GM06990 (cell line): ENCODE results near the gene MESD.
A peak's percentile ranks its signal among the peaks of the same experiment; 100 is the strongest.

Experiments used
- DNase-seq: peaks from one replicate; pipeline ENCODE4 v3.0.0-alpha.2; 2011; ENCODE audit not compliant: insufficient read length; ENCODE audit errors: extremely low read depth
- H3K27me3 ChIP-seq: replicated peaks from 2 replicates; pipeline ENCODE4 v1.6.0; 2011; ENCODE audit warnings: low read length; ENCODE audit not compliant: control insufficient read depth, insufficient read depth
- H3K36me3 ChIP-seq: 2 replicates; pipeline ENCODE4 v1.5.1; 2011; ENCODE audit warnings: low read length; ENCODE audit not compliant: control insufficient read depth, insufficient read depth
- H3K4me3 ChIP-seq: replicated peaks from 2 replicates; pipeline ENCODE4 v1.5.1; 2011; ENCODE audit warnings: low read depth, mild to moderate bottlenecking, control low read depth, low read length
- CTCF ChIP-seq: IDR thresholded peaks from 2 replicates; pipeline ENCODE4 v1.5.1; 2011; ENCODE audit warnings: low read length, control low read depth, mild to moderate bottlenecking, inconsistent platforms; ENCODE audit not compliant: insufficient read depth, poor library complexity, severe bottlenecking

The MESD gene

GRCh38 chr15:81000144-81000623 lies 10.6 kb upstream of the MESD start:
- peak overlapping the region; percentile 69 for H3K4me3 ChIP-seq
- TF ChIP-seq CTCF: no peak
- DNase-seq: no peak
- H3K27me3 ChIP-seq: no peaks in the 10 kb centered on the region
- H3K36me3 ChIP-seq: peaks cover 4% of the 10 kb centered on the region; the same call in 1 of the 2 replicates

- Histone ChIP-seq H3K36me3 (peaks cover 4% of the 10 kb centered on the region; the same call in 1 of the 2 replicates), H3K4me3 (peak overlapping the region; percentile 69), H3K27me3 (no peaks in the 10 kb centered on the region)
- TF ChIP-seq CTCF: no peak
- DNase-seq: peak; percentile 59
Observed at GRCh38 chr15:80999623-81000036, 10.0 kb upstream of the MESD start.

- no peak overlapping the region for H3K4me3 ChIP-seq
- no peak for TF ChIP-seq CTCF
- no peak for DNase-seq
Observed at GRCh38 chr15:80998251-80998650, 8.6 kb upstream of the MESD start.

GRCh38 chr15:80997692-80998091 lies 8.1 kb upstream of the MESD start:
- TF ChIP-seq CTCF: no peak
- H3K27me3 ChIP-seq: no peaks in the 10 kb centered on the region
- H3K4me3 ChIP-seq: no peak overlapping the region
- DNase-seq: no peak
- peaks cover under 1% of the 10 kb centered on the region; the same call in 1 of the 2 replicates for H3K36me3 ChIP-seq

More at GRCh38 chr15:80998251-80998650, 8.6 kb upstream of the MESD start:
- Histone ChIP-seq H3K27me3 (no peaks in the 10 kb centered on the region), H3K36me3 (peaks cover 4% of the 10 kb centered on the region; the same call in 1 of the 2 replicates)

- Histone ChIP-seq H3K4me3 (no peak overlapping the region), H3K27me3 (no peaks in the 10 kb centered on the region), H3K36me3 (no peaks in the 10 kb centered on the region)
- peak; percentile 46 for TF ChIP-seq CTCF
- no peak for DNase-seq
Observed at GRCh38 chr15:80996247-80996646, 6.6 kb upstream of the MESD start.

GRCh38 chr15:80992441-80992840 lies 2.8 kb upstream of the MESD start:
- Histone ChIP-seq H3K36me3 (no peaks in the 10 kb centered on the region), H3K4me3 (no peak overlapping the region)
- TF ChIP-seq CTCF: no peak

More at GRCh38 chr15:80992441-80992840, 2.8 kb upstream of the MESD start:
- no peaks in the 10 kb centered on the region for H3K27me3 ChIP-seq
- DNase-seq: no peak
